GM20431 (cell line): Measurements from ENCODE around the gene MIA2.
"Not testable (repeated sequence)": the region's sequence is repeated elsewhere in the genome, so short reads cannot be mapped to it uniquely, and the experiment has no call there.

ENCODE experiments used
- in situ Hi-C: fragments of 300-500 bp; cut with MseI, MboI; formaldehyde crosslinking; loops from one replicate; pipeline ENCODE4 v1.15.0; 2020; ENCODE audit warnings: low sequenced_read_pairs; ENCODE audit not compliant: unreplicated experiment

Gene MIA2

GRCh38 chr14:39230416-39231035, 3.2 kb upstream of the MIA2 start:
- in situ Hi-C loops = no loop called here

- in situ Hi-C loops = not testable (repeated sequence)
Measured at GRCh38 chr14:39231751-39232553, 1.8 kb upstream of the MIA2 start.

- in situ Hi-C loops = no loop called here
Measured at GRCh38 chr14:39232554-39233415, 930 bp upstream of the MIA2 start.

GRCh38 chr14:39234986-39235385, 1.3 kb downstream of the MIA2 start:
- in situ Hi-C loops = not testable (repeated sequence)

- in situ Hi-C loops = not testable (repeated sequence)
Measured at GRCh38 chr14:39235466-39235865, 1.8 kb downstream of the MIA2 start.

- in situ Hi-C loops = no loop called here
Measured at GRCh38 chr14:39240769-39241168, 7.1 kb downstream of the MIA2 start.

GRCh38 chr14:39241637-39242036, 7.9 kb downstream of the MIA2 start:
- in situ Hi-C loops = no loop called here

GRCh38 chr14:39243831-39244230, 10.1 kb downstream of the MIA2 start:
- in situ Hi-C loops = no loop called here

GRCh38 chr14:39246618-39247017, 12.9 kb downstream of the MIA2 start:
- in situ Hi-C loops = no loop called here

GRCh38 chr14:39247256-39247655, 13.5 kb downstream of the MIA2 start:
- in situ Hi-C loops = no loop called here

GRCh38 chr14:39251547-39251946, 17.8 kb downstream of the MIA2 start:
- in situ Hi-C loops = no loop called here

GRCh38 chr14:39257388-39257787, 23.7 kb downstream of the MIA2 start:
- in situ Hi-C loops = not testable (repeated sequence)

GRCh38 chr14:39258782-39259545, 25.2 kb downstream of the MIA2 start:
- in situ Hi-C loops = no loop called here

GRCh38 chr14:39260161-39260560, 26.4 kb downstream of the MIA2 start:
- in situ Hi-C loops = not testable (repeated sequence)

- in situ Hi-C loops = not testable (repeated sequence)
Measured at GRCh38 chr14:39262214-39262613, 28.5 kb downstream of the MIA2 start.

- in situ Hi-C loops = no loop called here
Measured at GRCh38 chr14:39264057-39264456, 30.3 kb downstream of the MIA2 start.

- in situ Hi-C loops = no loop called here
Measured at GRCh38 chr14:39264558-39264957, 30.8 kb downstream of the MIA2 start.

GRCh38 chr14:39265033-39265432, 31.3 kb downstream of the MIA2 start:
- in situ Hi-C loops = no loop called here

GRCh38 chr14:39265806-39266524, 32.2 kb downstream of the MIA2 start:
- in situ Hi-C loops = no loop called here

- in situ Hi-C loops = no loop called here
Measured at GRCh38 chr14:39266525-39266870, 32.8 kb downstream of the MIA2 start.
